ENCODE measurements around the gene KIF2C. TPM values are rescaled to one million over a fixed set of nuclear protein-coding genes. Genes with fewer than 3 reads are reported as not detected.

The KIF2C gene
- 36.6 to 42.0 TPM (median 40.4 TPM) in 5 replicates for total RNA-seq (2022; extraction: Qiagen RNA extraction; ENCODE audit: low read depth)

DNA sequence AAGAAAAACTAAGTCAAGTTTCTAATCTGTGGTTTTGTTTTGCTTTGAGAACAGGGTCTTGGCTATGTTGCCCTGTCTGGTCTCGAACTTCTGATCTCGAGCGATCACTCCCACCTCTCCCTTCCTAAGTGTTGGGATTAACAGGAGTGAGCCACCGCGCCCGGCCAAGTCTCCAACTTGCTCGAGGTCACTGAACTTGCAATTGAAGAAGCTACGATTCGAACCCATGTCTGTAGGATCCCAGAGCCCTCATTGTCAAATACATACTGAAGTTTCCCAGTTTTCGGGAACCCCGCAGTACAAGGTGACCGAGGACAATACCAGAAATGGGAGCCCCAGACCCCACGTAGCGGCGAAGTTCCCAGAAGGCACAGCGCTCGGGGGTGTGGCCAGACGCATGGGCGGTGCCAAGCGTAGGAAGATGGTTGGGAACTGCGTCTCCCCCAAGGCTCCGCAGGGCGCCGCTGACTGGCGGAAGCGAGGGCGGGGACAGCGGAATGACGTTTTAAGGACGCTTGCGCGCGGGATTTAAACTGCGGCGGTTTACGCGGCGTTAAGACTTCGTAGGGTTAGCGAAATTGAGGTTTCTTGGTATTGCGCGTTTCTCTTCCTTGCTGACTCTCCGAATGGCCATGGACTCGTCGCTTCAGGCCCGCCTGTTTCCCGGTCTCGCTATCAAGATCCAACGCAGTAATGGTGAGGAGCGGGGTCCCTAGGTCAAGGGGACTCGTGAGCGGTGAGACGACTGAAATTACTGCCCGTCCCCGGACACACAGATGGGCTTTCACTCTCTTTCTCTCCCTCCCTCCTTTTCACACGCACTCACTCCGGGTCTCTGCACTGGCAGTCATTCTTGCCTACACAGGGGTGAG, at the start of gene KIF2C:
Gene KIF2C, plus strand, starts transcription at position 531 of the 872 bp plus-strand sequence. Its CDS starts 96 bp downstream, at position 627.

DNA sequence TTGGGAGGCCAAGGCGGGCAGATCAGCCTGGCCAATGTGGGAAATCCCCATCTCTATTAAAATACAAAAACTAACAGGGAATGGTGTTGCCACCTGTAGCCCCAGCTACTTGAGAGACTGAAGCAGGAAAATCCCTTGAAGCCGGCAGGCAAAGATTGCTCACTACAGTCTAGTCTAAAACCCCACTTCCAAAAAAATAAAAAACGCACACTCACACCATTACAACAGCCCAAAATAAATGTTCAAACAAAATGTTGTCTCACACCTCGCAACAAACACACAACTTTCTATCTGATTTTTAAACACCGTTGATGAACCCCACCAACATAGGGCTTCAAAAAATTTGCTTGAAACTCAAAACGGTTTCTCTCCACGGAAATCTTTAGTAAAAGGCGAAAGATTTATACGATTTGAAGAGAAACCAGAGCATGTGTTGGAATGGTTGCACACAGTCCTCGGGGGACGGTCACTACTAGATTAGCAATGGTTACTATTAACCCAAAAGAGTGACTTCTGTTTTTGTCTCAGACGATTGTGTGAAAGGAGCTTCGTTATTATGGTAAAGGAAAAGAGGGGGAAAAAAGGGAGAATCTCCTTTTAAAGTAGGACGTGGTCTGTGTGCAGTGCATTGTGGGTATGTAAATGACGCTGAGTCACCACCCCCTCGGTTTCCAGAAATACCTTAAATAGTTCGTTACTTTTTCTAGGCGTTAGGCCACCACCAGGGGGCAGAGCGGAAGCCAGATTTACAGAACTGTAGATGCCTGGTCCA, 8.7 kb upstream of the KIF2C start, which contains the start of gene RNU5D-1:
Gene RNU5D-1, minus strand, starts transcription at position 430 of the 772 bp plus-strand sequence.

DNA sequence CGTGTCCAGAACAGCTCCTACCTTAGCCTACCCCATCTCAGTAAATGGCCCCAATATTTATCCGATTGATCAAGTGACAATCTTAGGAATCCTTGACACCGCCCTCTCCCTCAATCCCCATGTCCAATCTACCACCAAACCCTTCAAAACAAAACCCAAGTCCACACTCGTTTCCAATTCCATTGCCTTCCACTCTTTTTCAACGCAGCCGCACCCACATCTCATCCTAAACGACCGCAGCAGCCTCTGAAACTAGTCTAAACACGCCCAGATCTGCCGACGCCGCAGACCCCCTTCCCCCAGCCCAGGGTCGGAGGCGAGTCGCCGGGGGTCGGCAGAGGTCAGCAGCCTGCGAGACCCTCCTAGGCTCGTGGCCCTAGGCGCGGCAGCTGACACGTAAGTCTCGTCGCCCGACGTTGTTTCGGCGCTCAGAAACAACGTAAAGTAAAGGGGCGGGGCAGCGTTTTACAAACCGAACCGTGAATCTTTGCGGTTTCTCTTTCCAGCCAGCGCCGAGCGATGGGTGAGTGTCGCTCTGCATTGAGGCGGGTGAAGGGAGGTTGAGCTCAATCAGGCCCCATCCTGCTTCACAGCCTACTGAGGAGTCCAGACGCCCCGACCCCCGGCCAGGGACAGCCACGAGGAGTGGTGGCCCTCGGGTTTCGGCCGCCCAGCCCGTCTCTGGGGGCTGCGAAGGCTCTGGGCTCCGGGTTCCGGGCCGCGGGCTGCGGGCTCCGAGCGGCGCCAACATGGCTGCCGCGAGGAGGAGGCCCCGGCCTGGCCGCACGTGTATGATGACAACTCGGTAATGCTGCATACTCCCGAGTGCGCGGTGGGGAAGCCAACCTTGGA, 35.7 kb downstream of the KIF2C start, which contains the start of gene RPS8:
Gene RPS8, plus strand, starts transcription at position 463 of the 852 bp plus-strand sequence. Its CDS starts 57 bp downstream, at position 520.

DNA sequence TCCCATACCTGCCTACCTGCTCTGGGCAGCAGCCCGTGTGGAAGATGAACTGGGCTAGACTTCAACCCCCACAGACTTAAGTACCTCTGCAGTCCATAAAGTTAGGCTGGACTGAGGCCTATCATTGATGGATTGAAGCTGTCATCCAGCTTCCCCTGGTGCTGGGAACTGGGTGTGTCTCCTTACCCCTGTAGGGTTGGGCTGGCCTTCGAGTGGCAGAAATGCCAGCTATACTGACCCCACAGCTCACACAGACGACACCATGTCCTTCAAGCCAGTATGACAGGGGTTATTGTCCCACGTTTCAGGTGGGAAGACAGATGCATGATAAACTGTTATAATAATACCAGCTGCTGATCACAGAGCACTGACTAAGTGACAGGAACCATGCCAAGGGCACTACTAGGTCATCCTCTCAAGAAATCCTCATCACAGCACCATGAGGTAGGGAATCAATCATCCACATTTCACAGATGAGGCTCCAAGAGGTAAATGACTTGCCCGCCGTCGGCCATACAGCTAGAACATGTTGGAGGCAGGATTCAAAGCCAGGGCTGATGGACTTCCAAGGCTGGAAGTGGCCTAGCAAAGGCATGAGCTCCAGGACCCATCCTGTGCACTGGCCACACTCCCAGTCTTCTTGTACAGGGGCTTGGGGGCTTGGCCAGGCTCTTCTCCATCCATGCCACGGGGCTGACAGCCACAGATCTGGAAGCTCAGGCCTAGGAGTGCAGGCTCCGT, 48.7 kb downstream of the KIF2C start, which contains the start of gene BEST4:
Gene BEST4, minus strand, starts transcription at position 51 of the 741 bp plus-strand sequence. CDS start 465 bp downstream, outside the sequence.

DNA sequence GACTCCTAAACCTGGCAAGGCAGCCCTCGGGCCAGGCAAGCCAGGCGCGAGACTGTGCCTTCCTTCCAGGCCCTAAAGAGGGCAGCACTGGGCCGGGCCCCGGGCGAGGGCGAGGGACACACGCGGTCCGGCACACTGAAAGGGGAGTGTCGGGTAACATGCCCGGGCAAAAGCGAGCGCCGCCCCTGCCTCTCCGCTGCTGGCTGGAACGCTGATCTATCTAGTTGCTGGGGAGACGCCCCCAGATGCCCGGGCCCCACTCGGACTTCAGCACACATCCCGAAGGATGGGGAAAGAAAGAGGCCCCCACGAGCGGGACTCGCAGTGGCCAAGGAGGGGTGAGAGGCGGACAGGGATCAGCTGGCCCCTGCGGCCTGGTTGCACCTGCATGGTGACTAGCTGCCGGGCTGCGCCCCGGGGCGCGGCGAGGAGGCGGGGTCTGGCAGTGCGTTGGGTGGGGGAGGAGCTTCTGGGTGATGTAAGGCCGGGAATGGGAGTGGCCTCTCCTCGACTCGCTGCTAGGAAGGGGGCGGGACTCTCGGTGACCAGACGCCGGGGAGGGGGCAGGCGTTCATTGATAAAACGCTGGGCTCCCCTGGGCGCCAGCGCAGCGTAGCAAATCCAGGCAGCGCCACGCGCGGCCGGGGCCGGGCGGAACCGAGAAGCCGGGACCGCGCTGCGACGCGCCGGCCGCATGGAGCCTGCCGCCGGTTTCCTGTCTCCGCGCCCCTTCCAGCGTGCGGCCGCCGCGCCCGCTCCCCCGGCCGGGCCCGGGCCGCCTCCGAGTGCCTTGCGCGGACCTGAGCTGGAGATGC, 60.3 kb downstream of the KIF2C start, which contains the start of gene PLK3:
Gene PLK3, plus strand, starts transcription at position 608 of the 815 bp plus-strand sequence. Its CDS starts 87 bp downstream, at position 695.

DNA sequence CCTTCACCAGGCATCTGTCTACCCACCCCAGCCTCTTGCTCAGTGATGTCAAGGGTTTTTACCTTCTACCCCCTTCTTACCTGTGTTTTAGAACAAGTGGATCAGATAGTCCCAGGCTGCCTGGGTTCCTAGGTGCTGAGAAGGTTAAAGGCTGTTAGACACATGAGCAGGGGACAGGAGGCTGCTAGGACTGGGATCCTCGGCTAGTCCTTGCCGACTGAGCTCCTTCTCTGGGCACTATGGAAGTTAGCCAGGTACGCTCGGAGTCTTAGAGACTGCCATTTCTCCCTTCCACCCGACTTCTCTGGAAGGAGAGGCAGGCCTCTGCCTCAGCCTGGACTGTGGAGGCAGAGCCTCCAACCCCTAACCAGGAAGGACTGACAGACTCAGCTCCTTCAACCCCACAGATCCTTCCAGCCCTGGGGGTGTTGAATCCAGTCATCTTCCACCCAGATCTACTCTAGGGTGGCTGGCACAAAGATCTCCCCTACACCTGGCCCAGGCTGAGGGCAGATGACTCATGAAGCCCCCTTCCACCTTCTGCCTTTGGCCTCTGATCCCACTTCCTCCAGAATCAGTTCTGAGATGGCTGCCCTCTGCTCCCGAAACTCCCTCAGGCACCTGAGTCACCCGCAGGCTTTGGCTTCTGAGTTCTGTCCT, 67.2 kb downstream of the KIF2C start, which contains the start of gene DYNLT4:
Gene DYNLT4, minus strand, starts transcription at position 648 of the 660 bp plus-strand sequence. CDS start 683 bp downstream, outside the sequence.

DNA sequence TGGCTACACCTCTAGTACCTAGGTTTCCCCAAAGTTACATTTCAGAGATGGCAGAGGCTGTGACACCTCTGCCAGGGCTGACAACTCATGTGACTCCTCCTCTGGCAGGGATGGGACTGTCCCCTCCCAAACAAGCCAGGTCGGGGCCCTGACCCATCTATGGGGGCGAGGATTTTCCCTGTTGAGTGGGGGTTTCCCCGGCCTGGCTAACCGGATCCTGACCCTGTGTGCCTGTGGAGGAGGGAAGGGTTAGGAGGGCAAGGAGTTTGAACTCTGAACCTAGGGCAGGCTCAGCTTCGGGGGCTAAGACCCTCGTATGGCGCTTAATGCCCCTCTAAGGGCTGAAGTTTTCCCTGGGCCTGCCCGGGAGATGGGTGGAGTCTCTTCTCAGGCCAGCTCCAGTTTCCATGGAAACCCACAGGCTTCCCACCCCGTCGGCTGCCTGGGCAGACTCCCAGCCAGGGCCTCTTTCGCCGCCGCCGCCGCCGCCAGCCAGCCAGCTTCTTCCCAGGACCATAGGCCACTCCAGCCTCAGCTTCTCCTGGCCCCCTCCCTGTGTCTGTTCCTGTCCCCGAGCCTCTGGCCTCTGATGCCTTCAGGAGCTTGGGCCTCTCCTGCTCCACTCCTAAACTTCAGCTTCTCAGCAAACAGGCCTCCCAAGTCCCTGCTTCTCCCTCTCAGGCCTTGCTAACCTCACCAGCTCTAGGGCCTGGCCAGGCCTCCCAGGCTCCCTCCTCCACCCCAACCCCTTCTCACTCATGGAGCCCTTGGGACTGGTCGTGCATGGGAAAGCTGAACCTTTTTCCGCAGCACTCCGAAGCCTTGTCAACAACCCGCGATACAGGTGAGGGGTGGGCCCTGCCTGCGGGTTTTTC, 68.7 kb downstream of the KIF2C start, which contains the start of gene BTBD19:
Gene BTBD19, plus strand, starts transcription at position 461 of the 875 bp plus-strand sequence. Its CDS starts 298 bp downstream, at position 759.

Other genes with a start within 250 kb of the KIF2C start
- 5.7 to 10.2 TPM (median 9.0 TPM) in 5 replicates for gene TMEM53, start 65.4 kb upstream of the KIF2C start, total RNA-seq (2022; extraction: Qiagen RNA extraction; ENCODE audit: low read depth)
- 0.38 to 1.1 TPM (median 0.65 TPM) in 5 replicates for gene ARMH1, start 65.1 kb upstream of the KIF2C start, total RNA-seq (2022; extraction: Qiagen RNA extraction; ENCODE audit: low read depth)
- not detected in 5 replicates for gene RNU5D-1, start 8.7 kb upstream of the KIF2C start, total RNA-seq (2022; extraction: Qiagen RNA extraction; ENCODE audit: low read depth)
- 1,564 to 1,669 TPM (median 1,623 TPM) in 5 replicates for gene RPS8, start 35.7 kb downstream of the KIF2C start, total RNA-seq (2022; extraction: Qiagen RNA extraction; ENCODE audit: low read depth)
- 0.26 to 0.42 TPM (median 0.38 TPM) in 5 replicates for gene BEST4, start 48.3 kb downstream of the KIF2C start, total RNA-seq (2022; extraction: Qiagen RNA extraction; ENCODE audit: low read depth)
- 9.4 to 22.4 TPM (median 17.4 TPM) in 5 replicates for gene PLK3, start 60.5 kb downstream of the KIF2C start, total RNA-seq (2022; extraction: Qiagen RNA extraction; ENCODE audit: low read depth)
- 0.69 to 0.99 TPM (median 0.81 TPM) in 3 of 5 replicates, not detected in the others for gene DYNLT4, start 67.5 kb downstream of the KIF2C start, total RNA-seq (2022; extraction: Qiagen RNA extraction; ENCODE audit: low read depth)
- 2.0 to 3.4 TPM (median 3.2 TPM) in 5 replicates for gene BTBD19, start 68.7 kb downstream of the KIF2C start, total RNA-seq (2022; extraction: Qiagen RNA extraction; ENCODE audit: low read depth)
- 0.20 to 0.31 TPM (median 0.25 TPM) in 4 of 5 replicates, not detected in the other for gene PTCH2, start 103.4 kb downstream of the KIF2C start, total RNA-seq (2022; extraction: Qiagen RNA extraction; ENCODE audit: low read depth)
- gene EIF2B3, start 246.8 kb downstream of the KIF2C start, total RNA-seq (2022; extraction: Qiagen RNA extraction; ENCODE audit: low read depth) = 18.0 to 20.9 TPM (median 18.9 TPM) in 5 replicates

Data from A549 treated with ZK216348 at 1 μM for 4 hours (cell line).